Measurements from ENCODE around the gene INSL6.
"Not testable (repeated sequence)": the region's sequence is repeated elsewhere in the genome, so short reads cannot be mapped to it uniquely, and the experiment has no call there.

Gene INSL6, protein sequence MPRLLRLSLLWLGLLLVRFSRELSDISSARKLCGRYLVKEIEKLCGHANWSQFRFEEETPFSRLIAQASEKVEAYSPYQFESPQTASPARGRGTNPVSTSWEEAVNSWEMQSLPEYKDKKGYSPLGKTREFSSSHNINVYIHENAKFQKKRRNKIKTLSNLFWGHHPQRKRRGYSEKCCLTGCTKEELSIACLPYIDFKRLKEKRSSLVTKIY

DNA sequence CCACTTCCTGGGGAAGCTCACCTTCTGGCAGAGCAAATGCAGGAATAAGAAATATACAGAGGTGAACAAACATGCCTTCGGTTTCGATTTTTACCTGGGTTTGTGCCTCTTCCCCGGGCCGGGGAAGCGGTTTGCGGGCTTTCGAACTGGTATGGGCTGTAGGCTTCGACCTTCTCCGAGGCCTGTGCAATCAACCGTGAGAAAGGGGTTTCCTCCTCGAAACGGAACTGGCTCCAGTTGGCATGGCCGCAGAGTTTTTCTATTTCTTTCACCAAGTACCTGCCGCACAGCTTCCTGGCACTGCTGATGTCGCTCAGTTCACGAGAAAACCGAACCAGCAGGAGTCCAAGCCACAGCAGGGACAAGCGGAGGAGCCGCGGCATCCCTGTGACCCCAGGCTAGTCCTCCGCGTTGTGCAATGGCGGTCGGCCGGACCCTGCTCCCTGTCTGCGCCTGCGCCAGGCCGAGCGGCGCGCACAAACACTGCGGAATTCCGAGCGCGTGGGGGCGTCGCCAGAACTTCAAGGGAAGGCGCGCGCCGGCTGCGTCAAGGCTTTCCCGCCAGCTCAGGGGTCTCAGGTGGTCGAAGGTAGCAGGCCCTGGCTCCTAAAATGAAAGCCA is at the start of gene INSL6:
INSL6 (minus strand) TSS at position 420 of the 621 bp plus-strand sequence; CDS start at position 383, 37 bp downstream.
- no peak for DNase-seq (ENCODE audit: low spot score)

DNA sequence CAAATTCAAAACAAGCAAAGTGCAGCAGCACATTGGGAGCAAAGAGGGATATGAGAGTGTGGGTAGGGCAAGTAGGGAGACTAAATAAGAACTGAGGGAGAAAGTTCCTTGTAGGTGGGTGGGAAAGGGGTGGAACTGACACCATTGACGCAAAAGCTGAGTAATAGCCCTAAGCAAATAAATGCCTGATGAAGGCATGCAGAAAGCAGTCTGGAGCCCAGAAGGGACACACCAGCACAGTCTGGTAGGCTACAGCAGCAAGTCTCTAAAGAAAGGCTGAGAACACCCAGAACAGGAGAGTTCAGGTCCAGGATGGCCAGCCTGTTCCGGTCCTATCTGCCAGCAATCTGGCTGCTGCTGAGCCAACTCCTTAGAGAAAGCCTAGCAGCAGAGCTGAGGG is 45.8 kb upstream of the INSL6 start, which contains the start of gene INSL4:
INSL4 (plus strand) TSS at position 208 of the 400 bp plus-strand sequence; CDS start at position 313, 105 bp downstream.
- DNase-seq (ENCODE audit: low spot score): no peak

DNA sequence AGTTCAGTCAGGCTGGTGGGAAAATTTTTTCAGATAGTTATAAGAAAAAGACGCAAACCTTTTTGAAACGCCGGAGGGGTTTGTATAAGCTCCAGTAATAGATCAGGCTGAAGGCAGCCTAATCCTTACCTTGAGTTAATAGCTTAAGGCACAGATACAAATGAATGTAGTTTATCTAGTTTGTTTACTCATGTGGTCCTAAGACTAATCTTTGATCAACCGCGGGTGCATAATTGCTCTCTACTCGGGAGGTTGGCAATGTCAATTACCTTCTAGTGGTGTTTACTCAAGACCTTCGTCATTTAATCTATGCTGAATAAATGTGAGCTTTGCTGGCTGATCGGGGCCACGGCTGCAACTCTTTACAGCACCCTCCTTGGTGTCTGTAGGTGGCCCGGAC is 45.1 kb upstream of the INSL6 start:
- no peak for DNase-seq (ENCODE audit: low spot score)

DNA sequence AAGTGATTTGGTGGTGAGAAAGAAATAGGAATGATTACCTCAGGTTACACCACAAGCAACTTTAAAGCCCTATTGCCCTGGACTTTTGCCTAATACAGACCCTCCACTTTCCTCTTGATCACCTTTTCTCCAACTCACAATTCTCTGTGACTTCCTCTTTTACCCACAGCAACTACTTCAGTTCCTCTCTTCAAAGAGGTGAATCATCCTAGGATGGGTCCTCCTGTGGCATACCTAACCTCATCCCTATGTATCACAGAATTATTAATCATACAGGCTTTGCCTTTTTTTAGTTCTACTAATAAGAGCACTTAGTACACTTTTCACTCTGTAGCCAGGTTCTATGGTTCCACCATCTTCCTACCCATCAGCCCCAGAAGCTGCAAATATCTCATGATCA is 19.6 kb upstream of the INSL6 start:
- no peak for DNase-seq (ENCODE audit: low spot score)

DNA sequence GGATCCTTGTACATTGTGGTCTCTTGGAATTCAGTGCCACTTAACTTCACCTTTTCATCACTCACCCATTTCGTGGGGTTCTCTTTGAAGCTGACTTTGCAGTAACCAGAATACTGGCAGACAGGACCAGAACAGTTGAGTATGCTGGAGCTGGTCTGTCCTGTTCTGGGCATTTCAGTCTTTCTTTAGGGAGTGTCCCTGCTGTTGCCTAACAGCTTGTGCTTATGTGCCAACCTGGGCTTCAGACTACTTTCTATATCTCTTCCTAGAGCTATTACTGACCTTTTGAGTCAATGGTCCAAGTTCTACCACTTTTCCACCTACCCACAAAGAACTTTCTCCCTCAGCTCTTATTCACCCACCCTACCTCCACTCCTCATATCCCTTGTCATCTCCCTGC is 10.0 kb upstream of the INSL6 start:
- DNase-seq (ENCODE audit: low spot score): no peak

DNA sequence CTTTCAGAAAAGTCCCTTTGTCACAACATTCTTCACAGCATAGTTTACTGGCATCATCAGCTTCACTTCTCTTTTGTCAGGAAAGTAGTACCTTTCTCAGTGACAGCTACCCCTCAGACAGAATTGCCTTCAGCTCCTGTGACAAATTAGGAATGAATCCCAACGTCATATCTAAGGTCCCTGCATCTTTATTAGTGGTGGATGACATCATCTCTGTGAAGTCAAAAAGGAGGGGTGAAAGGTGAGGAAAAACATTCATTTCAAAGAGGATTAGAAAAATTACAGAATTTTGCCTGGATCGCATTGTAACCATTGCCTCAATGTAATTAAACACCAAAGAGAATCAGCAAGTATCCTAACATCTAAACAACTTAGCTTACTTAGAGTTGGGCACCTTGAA is 7.9 kb upstream of the INSL6 start:
- no peak for DNase-seq (ENCODE audit: low spot score)

DNA sequence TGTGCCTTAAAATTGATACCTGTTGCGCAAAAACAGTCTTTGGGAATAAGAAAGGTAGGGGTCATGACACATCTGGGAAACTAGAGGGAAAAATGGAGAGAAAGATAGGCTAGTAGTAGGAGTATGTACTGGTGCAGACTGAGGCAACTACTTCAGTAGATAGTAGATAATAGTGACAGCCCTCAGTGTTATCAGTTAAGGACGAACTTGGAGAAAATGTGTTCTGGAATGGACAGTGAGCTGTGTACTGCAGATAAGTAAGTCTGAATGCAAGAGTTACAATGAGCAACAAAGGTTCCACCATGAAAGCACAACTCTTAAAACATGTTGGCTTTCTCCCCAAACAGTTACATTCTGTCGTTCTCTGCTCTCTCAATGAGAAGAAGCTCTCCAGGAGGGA is 6.5 kb upstream of the INSL6 start:
- no peak for DNase-seq (ENCODE audit: low spot score)

DNA sequence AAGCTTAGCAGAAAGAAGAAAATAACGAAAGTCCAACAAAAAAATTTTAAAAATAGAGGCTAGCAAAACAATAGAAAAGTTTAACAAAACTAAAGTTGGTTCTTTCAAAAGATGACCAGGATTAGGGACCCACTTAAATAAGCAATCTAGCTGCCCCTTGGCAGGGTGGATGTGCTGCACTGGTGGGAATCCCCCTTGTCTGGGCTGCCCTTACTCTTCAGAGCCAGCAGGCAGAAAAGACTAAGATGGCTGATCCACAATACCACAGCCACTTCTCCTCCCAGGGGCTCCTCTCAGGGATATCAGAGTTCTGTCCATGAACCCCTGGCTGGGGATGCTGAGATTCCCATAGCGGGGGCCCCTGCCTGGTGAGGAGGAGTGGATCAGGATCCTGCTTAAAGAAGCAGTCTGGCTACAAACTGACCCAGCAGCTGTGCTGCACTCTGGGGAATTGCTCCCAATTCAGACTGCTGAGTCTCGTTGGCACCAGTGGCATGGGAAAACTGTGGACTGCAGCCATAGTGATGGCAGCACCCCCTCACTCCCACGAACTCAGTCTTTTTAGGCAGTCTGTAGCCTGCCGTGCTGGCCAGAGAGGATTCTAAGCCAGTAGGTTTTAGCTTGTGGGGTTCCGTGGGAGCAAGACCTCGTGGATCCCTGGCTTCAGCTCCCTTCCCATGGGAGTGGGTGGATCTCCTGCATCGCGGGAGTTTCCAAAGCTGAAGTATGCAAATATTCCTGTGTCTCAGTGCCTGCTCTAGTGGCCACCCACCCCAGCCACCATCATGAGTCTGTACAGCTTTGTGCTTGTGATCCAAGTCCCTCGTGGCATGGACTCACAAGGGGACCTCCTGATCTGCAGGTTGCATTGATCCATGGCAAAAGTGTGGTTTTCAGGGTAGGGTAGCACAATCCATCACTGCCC is 2.9 kb upstream of the INSL6 start:
- no peak for DNase-seq (ENCODE audit: low spot score)

DNA sequence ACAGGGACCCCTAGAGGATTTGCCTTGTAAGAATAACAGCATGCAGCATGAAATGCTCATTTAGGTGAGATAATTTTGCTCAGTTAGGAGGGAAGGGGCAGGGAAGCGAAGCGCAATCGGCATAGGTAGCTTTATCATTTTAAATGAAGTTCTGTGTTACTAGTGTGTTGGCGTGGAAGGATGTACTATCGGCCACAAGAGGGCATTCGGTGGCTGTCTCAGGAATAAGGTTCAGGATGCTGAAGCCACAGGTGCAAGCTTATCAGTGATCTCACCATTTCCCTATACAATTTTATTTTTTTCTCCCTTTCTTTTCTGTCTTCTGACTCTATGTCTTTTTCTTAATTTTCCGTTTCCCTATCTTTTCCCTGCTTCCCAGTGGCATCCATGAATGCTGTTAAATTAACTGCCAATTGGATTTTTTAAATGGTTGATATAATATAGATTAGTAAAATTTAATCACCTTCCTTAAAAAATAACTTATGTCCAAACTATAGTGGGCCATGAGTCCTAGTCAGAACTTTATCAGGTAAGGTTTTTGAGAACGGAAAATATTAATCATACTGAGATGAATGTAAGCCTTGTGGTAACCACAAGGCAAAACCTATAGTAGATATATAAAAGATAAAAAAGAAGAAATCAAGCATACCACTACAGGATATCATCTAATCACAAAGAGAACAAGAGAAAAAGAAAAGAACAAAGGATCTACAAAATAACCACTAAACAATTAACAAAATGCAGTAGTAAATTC is 1.2 kb upstream of the INSL6 start:
- peak; percentile 65 for DNase-seq (ENCODE audit: low spot score)

DNA sequence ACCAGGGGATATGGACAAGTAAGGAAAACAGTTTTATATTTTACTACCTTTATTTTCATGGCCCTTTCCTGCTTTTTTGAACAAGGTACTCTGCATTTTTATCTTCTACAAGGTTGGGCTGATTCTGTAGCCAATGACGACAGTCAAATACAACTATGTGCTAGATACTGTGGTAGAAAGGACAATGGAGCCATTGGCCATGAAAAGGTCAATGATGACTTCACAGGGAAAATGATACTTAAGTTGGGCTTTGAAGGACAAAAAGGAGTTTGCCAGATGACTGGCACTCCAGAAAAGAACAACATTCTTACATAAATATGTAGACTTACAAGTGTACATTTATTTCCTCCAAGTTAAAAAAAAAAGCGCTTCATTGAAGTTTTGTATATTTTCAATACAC is 663 bp downstream of the INSL6 start:
- DNase-seq (ENCODE audit: low spot score): no peak

DNA sequence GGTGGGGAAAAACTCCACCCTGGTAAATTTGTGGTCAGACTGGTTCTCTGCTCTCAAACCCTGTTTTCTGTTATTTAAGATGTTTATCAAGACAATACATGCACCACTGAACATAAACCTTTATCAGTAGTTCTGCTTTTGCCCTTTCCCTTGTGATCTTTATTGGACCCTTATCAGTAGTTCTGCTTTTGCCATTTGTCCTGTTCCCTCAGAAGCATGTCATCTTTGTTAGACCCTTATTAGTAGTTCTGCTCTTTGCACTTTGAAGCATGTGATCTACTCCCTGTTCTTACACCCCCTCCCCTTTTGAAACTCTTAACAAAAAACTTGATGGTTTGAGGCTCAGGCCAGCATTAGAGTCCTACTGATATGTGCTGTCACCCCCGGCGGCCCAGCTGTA is 4.8 kb downstream of the INSL6 start:
- DNase-seq (ENCODE audit: low spot score): not testable (repeated sequence)

DNA sequence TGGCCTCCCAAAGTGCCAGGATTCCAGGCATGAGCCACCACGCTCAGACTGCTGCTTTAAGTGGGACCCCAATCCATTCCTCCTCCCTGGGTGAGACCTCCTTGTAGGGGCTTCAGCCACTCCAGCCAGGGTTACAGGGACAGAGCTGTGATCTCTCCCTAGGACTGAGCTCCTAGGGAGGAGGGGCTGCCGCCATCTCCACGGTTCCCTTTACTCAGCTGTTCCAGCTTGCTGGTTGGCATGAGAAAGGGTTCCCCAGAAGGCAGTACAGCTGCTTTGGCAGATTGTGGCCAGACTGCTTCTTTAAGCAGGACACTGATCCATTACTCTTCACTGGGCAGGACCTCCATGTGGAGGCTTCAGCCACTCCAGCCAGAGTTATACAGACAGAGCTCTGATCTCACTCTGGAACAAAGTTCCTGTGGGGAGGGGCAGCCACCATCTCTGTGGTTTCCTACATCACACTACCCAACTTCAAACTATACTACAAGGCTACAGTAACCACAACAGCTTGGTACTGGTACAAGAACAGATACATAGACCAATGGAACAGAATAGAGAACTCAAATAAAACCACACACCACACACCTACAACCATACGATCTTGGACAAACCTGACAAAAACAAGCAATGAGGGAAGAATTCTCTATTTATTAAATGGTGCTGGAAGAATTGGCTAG is 7.2 kb downstream of the INSL6 start:
- DNase-seq (ENCODE audit: low spot score): no peak

DNA sequence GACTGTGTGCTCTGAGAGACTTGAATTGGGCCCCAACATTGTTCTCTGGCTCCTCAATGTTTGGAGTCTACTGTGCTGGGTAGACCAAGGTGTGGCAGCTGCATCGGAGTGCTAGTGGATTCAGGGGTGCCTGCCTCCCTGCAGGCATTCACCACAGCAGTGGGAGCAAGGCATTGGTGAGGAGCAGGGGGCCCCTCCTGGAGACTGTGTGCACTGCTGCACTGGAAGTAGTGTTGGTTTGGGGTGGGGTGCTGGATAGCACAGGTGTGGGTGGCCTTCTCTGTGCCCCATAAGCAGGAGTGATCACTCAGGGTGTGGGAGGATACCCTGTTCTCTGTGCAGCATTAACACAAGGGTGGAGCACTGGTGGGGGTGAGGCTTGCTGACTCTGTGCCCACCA is 39.2 kb downstream of the INSL6 start:
- no peak for DNase-seq (ENCODE audit: low spot score)

DNA sequence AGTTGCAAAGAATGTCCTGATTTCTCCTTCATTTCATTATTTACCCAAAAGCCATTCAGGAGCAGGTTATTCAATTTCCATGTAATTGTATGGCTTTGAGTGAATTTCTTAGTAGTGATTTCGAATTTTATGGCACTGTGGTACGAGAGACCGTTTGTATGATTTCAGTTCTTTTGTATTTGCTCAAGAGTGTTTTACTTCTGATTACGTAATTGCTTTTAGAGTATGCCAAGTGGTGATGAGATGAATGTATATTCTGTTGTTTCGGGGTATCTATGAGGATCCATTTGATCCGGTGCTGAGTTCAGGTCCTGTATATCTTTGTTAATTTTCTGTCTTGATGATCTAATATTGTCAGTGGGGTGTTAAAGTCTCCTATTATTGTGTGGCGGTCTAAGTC is 41.2 kb downstream of the INSL6 start:
- no peak for DNase-seq (ENCODE audit: low spot score)

DNA sequence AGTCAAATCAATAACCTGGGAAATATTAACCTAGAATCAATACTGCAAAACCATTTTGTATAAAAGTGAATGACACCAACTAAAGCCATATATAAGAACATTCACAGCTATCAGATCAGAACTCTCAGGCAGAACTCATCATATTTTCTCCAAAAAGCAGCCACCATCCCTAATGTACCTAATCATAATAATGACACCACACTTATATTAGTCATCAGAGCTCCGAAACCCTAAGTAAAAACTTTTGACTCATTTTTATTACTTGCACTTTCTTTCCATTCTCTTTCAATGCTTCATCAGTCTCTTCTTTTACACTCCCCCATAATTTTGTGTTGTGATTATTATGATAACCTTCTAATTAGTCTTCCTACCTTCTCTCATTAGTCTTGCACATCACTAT is 45.3 kb downstream of the INSL6 start:
- DNase-seq (ENCODE audit: low spot score): peak; percentile 11

DNA sequence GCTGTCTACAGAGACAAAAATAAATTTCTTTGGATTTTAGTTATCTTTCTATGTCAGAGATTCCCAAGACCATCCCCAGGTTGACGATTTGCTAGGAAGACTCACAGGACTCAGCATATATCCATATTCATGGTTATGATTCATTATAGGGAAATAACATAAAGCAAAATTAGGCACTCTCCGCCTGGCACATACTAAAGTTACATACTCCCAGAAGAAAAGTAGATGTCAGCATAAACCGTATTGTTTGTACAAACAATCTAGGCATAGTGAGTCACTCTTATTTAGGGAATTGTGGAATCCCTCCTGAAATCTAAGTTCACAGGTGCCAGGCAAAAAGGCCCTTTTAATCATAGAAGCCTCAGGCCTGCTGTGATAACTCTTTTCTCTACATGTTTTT is 62.9 kb downstream of the INSL6 start:
- DNase-seq (ENCODE audit: low spot score): no peak

DNA sequence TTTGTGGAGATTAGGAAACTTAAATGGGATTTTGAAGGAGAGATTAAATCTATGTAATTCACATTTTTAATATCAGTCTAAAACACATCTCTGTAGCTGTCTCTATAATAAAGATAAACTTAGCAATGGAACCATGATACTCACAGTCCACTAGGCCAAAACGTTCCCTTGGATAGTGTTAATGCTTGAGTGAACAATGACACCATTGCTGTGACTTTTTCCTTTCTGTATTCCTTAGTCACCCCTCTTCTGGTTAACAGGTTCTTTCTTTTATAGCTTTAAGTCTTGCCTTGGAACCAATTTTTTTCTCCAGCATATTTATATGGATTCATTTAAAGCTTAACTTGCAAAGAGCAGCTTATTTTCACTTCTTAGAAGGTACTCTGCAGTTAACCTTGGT is 63.3 kb downstream of the INSL6 start:
- no peak for DNase-seq (ENCODE audit: low spot score)

DNA sequence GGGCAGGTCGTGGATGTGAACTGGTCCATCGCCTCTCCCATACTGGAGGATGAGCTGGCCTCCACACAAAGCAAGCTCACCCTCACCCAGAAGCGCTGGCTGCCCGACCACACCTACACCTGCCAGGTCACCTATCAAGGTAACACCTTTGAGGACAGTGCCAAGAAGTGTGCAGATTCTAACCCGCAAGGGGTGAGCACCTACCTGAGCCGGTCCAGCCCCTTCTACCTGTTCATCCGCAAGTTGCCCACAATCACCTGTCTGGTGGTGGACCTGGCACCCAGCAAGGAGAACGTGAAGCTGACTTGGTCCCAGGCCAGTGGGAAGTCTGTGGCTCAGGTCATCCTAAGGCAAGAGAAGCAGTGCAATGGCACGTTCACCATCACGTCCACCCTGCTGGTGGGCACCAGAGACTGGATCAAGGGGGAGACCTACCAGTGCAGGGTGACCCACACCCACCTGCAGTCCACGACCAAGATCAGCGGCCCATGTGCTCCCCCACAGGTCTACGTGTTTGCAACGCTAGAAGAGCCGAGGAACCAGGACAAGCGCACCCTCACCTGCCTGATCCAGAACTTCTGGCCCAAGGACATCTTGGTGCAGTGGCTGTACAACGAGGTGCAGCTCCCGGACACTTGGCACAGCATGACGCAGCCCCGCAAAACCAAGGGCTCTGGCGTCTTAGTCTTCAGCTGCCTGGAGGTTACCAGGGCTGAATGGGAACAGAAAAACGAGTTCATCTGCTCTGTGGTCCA is 71.3 kb downstream of the INSL6 start:
- no peak for DNase-seq (ENCODE audit: low spot score)

Measured in RKO (cell line).